ENCODE results near the gene ARRB1.

DNA sequence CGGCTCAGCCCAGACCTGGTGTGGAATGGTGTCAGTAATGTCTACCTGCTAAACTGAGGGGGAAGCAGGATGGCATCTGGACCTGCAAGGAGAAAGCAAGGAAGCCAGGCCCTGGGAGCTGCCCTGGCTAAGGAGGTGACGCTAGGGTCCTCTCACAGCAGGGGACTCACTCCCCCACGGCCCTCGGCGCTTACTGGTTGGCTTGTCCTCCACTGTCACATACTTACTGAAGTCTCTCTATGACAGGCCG, 62.0 kb downstream of the ARRB1 start:
- TF ChIP-seq, protein P1, sequence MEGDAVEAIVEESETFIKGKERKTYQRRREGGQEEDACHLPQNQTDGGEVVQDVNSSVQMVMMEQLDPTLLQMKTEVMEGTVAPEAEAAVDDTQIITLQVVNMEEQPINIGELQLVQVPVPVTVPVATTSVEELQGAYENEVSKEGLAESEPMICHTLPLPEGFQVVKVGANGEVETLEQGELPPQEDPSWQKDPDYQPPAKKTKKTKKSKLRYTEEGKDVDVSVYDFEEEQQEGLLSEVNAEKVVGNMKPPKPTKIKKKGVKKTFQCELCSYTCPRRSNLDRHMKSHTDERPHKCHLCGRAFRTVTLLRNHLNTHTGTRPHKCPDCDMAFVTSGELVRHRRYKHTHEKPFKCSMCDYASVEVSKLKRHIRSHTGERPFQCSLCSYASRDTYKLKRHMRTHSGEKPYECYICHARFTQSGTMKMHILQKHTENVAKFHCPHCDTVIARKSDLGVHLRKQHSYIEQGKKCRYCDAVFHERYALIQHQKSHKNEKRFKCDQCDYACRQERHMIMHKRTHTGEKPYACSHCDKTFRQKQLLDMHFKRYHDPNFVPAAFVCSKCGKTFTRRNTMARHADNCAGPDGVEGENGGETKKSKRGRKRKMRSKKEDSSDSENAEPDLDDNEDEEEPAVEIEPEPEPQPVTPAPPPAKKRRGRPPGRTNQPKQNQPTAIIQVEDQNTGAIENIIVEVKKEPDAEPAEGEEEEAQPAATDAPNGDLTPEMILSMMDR (IDR thresholded peaks at IDR 0.05; ENCODE audit: low read length) = no peak
- TF ChIP-seq EZH2 (optimal IDR thresholded peaks at IDR 0.05; ENCODE audit: low read depth, low read length) = no peak
- TF ChIP-seq EZH2phosphoT487 (IDR thresholded peaks at IDR 0.05; ENCODE audit: low read length) = no peak
